ENCODE results near the gene PABPN1L.

DNA sequence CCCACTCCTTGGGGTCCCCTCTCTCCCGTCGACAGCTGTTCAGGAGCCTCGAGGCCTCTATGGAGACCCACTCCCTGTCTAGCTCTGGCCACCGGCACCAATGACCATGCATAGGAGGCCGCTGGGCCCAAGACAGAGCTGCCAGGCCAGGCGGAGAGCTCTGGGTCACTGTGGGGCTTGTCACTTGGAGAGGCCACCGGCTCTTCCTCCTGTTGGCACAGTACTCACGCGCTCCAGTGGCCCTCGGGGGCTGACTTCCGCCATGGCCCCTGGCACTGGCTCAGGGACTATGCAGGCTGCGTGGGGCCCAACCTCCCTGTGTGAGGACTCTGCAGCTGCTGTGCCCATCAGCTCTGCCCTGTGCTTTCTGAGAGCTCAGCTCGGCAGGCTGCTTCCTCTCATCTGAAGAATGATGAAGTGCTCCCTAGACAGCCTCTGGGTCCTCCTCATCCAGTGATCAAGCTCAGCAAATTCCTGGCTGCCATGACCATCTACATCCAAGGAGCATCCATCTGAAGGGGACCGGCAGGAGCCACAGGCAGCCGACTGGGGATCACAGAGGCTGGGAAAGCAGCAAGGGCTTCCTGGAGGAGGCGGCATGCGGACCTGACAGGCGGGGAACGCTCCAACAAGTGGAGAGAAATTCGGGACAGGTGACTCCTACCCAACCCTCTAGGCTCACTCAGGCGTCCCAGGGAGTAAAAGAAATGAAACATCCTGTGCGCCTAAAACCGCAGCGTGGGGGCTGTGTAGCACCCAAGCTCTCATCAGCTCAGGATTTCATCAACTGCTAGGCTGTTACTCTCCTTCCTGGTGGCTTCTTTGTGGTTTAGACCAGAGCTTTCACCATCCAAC lies 26.5 kb downstream of the PABPN1L start:
- TF ChIP-seq, protein P1, sequence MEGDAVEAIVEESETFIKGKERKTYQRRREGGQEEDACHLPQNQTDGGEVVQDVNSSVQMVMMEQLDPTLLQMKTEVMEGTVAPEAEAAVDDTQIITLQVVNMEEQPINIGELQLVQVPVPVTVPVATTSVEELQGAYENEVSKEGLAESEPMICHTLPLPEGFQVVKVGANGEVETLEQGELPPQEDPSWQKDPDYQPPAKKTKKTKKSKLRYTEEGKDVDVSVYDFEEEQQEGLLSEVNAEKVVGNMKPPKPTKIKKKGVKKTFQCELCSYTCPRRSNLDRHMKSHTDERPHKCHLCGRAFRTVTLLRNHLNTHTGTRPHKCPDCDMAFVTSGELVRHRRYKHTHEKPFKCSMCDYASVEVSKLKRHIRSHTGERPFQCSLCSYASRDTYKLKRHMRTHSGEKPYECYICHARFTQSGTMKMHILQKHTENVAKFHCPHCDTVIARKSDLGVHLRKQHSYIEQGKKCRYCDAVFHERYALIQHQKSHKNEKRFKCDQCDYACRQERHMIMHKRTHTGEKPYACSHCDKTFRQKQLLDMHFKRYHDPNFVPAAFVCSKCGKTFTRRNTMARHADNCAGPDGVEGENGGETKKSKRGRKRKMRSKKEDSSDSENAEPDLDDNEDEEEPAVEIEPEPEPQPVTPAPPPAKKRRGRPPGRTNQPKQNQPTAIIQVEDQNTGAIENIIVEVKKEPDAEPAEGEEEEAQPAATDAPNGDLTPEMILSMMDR (IDR thresholded peaks at IDR 0.05): no peak
- TF ChIP-seq ZFX (IDR thresholded peaks at IDR 0.05; ENCODE audit: borderline replicate concordance): no peak
